ENCODE measurements around the gene DBT.
A peak's percentile ranks its signal among the peaks of the same experiment; 100 is the strongest.
"Not testable (repeated sequence)": the region's sequence is repeated elsewhere in the genome, so short reads cannot be mapped to it uniquely, and the experiment has no call there.

Gene DBT

GRCh38 chr1:100246738-100247137, 2.9 kb downstream of the DBT start:
- FAIRE-seq = no peak
- no peak for TF ChIP-seq POLR2AphosphoS5 (IDR thresholded peaks at IDR 0.05; ENCODE audit: low read depth, low read length)
- no peak for TF ChIP-seq TAF1 (IDR thresholded peaks at IDR 0.05; ENCODE audit: borderline replicate concordance, low read depth, low read length)
- no peak for DNase-seq (ENCODE audit: insufficient read length)

DNA sequence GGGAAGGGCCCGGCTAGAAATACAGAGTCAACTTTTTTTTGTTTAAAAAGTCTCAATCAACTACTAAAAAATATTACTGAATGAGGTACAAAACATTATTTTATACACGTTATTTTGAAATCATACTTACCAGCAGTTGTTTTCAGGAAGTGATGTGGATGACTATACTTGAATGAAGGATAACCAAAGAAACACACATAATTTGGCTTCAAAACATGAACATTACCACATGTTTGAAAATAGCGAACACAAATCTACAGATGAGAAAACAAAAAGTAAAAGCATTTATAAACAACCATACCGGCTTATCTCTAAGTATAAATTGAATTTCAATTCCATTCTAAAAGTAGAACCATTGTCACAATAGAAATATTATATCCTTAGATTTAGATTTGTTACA, 9.0 kb downstream of the DBT start:
- FAIRE-seq = no peak
- DNase-seq (ENCODE audit: insufficient read length) = no peak
- TF ChIP-seq POLR2A (IDR thresholded peaks at IDR 0.05; ENCODE audit: low read depth, low read length) (no peak), TAF1 (IDR thresholded peaks at IDR 0.05; ENCODE audit: borderline replicate concordance, low read depth, low read length) (no peak), POLR2AphosphoS5 (IDR thresholded peaks at IDR 0.05; ENCODE audit: low read depth, low read length) (no peak)

- FAIRE-seq (no peak), DNase-seq (ENCODE audit: insufficient read length) (no peak)
- no peak for TF ChIP-seq TAF1 (IDR thresholded peaks at IDR 0.05; ENCODE audit: borderline replicate concordance, low read depth, low read length)
- TF ChIP-seq POLR2A (IDR thresholded peaks at IDR 0.05; ENCODE audit: low read depth, low read length) = no peak
- TF ChIP-seq POLR2AphosphoS5 (IDR thresholded peaks at IDR 0.05; ENCODE audit: low read depth, low read length) = no peak
Measured at GRCh38 chr1:100239961-100240360, 9.7 kb downstream of the DBT start.

GRCh38 chr1:100237091-100237490, 12.5 kb downstream of the DBT start:
- DNase-seq (ENCODE audit: insufficient read length) (no peak), FAIRE-seq (no peak)
- TF ChIP-seq TAF1 (IDR thresholded peaks at IDR 0.05; ENCODE audit: borderline replicate concordance, low read depth, low read length) (no peak), POLR2A (IDR thresholded peaks at IDR 0.05; ENCODE audit: low read depth, low read length) (no peak), POLR2AphosphoS5 (IDR thresholded peaks at IDR 0.05; ENCODE audit: low read depth, low read length) (no peak)

DNA sequence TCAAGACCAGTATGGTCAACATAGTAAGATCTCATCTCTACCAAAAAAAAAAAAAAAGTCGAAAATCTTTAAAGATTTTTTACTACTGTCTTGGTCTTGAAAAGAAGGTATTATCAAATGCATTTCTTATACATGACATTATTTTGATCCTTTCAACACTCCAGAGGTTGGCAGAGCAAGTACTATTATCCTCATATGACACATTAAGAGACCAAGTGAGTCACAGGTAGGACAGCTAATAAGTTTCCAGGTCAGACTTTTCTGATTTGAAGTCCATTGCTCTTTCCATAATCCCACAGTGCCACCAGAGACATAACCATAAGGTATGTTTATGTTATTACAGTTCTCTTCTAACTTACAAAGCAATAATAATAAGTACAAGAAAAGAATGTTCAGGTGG, 15.2 kb downstream of the DBT start:
- DNase-seq (ENCODE audit: insufficient read length) (no peak), FAIRE-seq (no peak)
- TF ChIP-seq POLR2A (IDR thresholded peaks at IDR 0.05; ENCODE audit: low read depth, low read length) (no peak), POLR2AphosphoS5 (IDR thresholded peaks at IDR 0.05; ENCODE audit: low read depth, low read length) (no peak), TAF1 (IDR thresholded peaks at IDR 0.05; ENCODE audit: borderline replicate concordance, low read depth, low read length) (no peak)

DNA sequence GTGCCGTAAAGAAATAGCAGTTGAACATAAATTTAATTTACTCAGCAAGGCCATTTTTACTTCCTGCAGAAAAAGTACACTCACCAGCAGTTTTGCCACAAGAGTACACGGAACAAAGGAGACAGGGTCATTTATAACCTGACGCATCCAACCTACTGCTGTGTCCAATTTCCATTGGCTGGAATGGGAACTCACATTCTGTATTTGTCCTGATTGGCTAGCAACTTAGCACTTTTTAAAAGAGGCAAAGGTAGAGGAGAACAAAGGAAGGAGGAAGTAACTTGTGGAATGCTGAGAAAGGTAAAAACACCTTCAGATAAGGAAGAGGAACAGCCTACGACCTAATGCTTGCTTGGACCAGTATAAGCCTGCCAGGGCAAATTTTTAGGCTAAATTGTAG, 16.1 kb downstream of the DBT start:
- not testable (repeated sequence) for DNase-seq (ENCODE audit: insufficient read length); FAIRE-seq

DNA sequence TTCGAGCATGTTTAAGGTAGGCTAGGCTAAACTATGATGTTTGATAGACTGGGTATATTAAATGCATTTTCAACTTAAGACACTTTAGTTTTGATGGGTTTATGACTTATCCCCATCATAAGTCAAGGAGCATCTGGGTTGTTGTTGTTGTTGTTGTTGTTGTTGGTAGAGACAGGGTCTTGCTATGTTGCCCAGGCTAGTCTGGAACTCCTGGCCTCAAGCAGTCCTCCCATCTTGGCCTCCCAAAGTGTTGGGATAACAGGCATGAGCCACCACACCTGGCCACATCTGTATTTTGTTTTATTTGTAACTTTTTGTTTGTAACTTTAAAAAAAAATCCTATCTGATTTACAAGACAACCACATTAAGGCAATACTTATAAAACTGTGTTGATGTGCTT, 17.5 kb downstream of the DBT start:
- DNase-seq (ENCODE audit: insufficient read length) (no peak), FAIRE-seq (peak; percentile 21)
- TF ChIP-seq TAF1 (IDR thresholded peaks at IDR 0.05; ENCODE audit: borderline replicate concordance, low read depth, low read length) (no peak), POLR2A (IDR thresholded peaks at IDR 0.05; ENCODE audit: low read depth, low read length) (no peak), POLR2AphosphoS5 (IDR thresholded peaks at IDR 0.05; ENCODE audit: low read depth, low read length) (no peak)

GRCh38 chr1:100231721-100232120, 17.9 kb downstream of the DBT start:
- TF ChIP-seq POLR2A (IDR thresholded peaks at IDR 0.05; ENCODE audit: low read depth, low read length) (no peak), POLR2AphosphoS5 (IDR thresholded peaks at IDR 0.05; ENCODE audit: low read depth, low read length) (no peak), TAF1 (IDR thresholded peaks at IDR 0.05; ENCODE audit: borderline replicate concordance, low read depth, low read length) (no peak)
- no peak for DNase-seq (ENCODE audit: insufficient read length)
- no peak for FAIRE-seq

- FAIRE-seq (peak; percentile 36), DNase-seq (ENCODE audit: insufficient read length) (no peak)
- TF ChIP-seq POLR2A (IDR thresholded peaks at IDR 0.05; ENCODE audit: low read depth, low read length) = no peak
- no peak for TF ChIP-seq TAF1 (IDR thresholded peaks at IDR 0.05; ENCODE audit: borderline replicate concordance, low read depth, low read length)
- TF ChIP-seq POLR2AphosphoS5 (IDR thresholded peaks at IDR 0.05; ENCODE audit: low read depth, low read length) = no peak
Measured at GRCh38 chr1:100230765-100231164, 18.9 kb downstream of the DBT start.

- FAIRE-seq = no peak
- TF ChIP-seq TAF1 (IDR thresholded peaks at IDR 0.05; ENCODE audit: borderline replicate concordance, low read depth, low read length) (no peak), POLR2AphosphoS5 (IDR thresholded peaks at IDR 0.05; ENCODE audit: low read depth, low read length) (no peak), POLR2A (IDR thresholded peaks at IDR 0.05; ENCODE audit: low read depth, low read length) (no peak)
Measured at GRCh38 chr1:100229681-100230443, 19.8 kb downstream of the DBT start.

DNA sequence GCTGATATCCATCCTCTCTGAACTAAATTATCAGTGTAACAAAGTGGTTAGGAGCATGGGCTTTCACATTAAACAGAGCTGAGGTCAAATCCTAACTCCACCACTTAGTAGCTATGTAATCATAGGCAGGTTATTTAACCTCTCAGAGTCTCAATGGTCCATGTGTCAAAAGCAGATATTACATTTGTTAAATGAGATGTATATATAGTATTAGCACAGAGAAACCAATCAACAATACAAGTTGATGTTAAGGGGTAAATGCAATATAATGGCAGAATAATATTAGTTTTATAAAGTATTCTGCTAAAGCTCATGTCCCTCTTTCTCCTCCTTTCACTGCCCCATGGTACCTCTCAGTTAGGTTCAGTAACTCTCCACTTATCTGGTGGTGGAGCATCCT, 27.2 kb downstream of the DBT start:
- no peak for FAIRE-seq
- TF ChIP-seq POLR2AphosphoS5 (IDR thresholded peaks at IDR 0.05; ENCODE audit: low read depth, low read length) (no peak), TAF1 (IDR thresholded peaks at IDR 0.05; ENCODE audit: borderline replicate concordance, low read depth, low read length) (no peak), POLR2A (IDR thresholded peaks at IDR 0.05; ENCODE audit: low read depth, low read length) (no peak)

More at GRCh38 chr1:100229681-100230443, 19.8 kb downstream of the DBT start:
- no peak for DNase-seq (ENCODE audit: insufficient read length)

DNA sequence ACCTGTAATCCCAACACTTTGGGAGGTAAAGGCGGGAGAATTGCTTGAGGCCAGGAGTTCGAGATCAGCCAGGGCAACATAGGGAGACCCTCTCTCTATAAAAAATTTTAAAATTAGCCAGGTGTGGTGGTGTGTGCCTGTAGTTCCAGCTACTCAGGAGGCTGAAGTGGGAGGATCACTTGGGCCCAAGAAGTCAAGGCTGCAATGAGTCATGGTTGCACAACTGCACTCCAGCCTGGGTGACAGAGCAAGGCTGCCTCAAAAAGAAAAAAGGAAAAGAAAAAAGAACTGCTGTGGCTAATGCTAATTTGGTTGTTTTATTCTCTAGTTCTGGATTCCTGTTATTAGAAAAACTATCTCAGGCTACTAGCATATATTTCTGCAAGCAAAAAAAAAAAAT, 29.8 kb downstream of the DBT start:
- FAIRE-seq (no peak), DNase-seq (ENCODE audit: insufficient read length) (no peak)

More for the DNA sequence above, 27.2 kb downstream of the DBT start:
- no peak for DNase-seq (ENCODE audit: insufficient read length)

More for the DNA sequence above, 29.8 kb downstream of the DBT start:
- no peak for TF ChIP-seq POLR2A (IDR thresholded peaks at IDR 0.05; ENCODE audit: low read depth, low read length)
- no peak for TF ChIP-seq TAF1 (IDR thresholded peaks at IDR 0.05; ENCODE audit: borderline replicate concordance, low read depth, low read length)
- no peak for TF ChIP-seq POLR2AphosphoS5 (IDR thresholded peaks at IDR 0.05; ENCODE audit: low read depth, low read length)
